Stomach (tissue), 4 donors: ENCODE data around the gene NKAIN2.

Source experiments
- CTCF ChIP-seq, 7 experiments: fragments of 450-650 bp in 4 of 7; fragments of 200-600 bp in 3 of 7; sonication (generic) in 3 of 7; IDR thresholded peaks; one replicate each; pipeline ENCODE4 v1.5.1; 2016 to 2019; ENCODE audit warnings: antibody characterized with exemption in 7 of 7, control low read depth in 2 of 7, mild to moderate bottlenecking in 1 of 7
- POLR2A ChIP-seq, 4 donors: fragments of 450-650 bp; IDR thresholded peaks; one replicate each; pipeline ENCODE4 v1.6.1; 2016; ENCODE audit warnings: antibody characterized with exemption in 4 of 4, control low read depth in 2 of 4, mild to moderate bottlenecking in 1 of 4, moderate library complexity in 1 of 4
- POLR2AphosphoS5 ChIP-seq, 3 donors: sonication (generic); formaldehyde crosslinking; IDR thresholded peaks; one replicate each; pipeline ENCODE4 v1.6.1; 2016; ENCODE audit warnings: antibody characterized with exemption in 3 of 3

GRCh38 chr6:124780623-124781022 is 977.0 kb downstream of the NKAIN2 start:
- TF ChIP-seq POLR2AphosphoS5 (IDR thresholded peaks at IDR 0.05) (no peak), CTCF (IDR thresholded peaks at IDR 0.05) (no peak), POLR2A (IDR thresholded peaks at IDR 0.05) (no peak)
